ENCODE results near the gene ARRDC2. TPM values are rescaled to one million over a fixed set of nuclear protein-coding genes. Genes with fewer than 3 reads are reported as not detected.
A peak's percentile ranks its signal among the peaks of the same experiment; 100 is the strongest.

Gene ARRDC2
- total RNA-seq, 1 donor from 2014 or later: 89.4 TPM

DNA sequence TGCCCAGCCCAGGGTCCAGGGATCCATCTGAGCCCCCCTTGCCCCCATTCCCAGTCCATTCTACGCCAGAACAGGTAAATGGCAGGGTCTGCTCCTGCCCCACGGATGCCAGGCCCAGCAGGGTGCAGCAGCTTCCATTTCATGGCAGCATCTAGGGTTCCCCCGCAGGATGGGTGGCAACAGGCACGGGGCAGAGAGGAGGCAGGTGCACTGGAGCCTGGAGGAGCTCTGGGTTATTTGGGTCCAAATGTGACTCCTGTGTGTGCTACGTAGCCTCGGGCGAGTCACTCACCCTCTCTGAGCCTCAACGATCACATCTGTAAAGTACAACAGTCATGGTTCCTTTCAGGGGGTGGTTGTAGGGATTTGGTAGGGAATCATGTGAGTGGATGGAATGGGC, 51.3 kb downstream of the ARRDC2 start:
- no peaks in the 10 kb centered on the region for H3K36me3 ChIP-seq
- no peak overlapping the region for H3K27ac ChIP-seq
- H3K4me3 ChIP-seq: no peak overlapping the region
- intact Hi-C loops (cut with DNase I): loop anchor here (5.0 kb wide), 1 partner anchor 52 kb away; the partner anchor contains the start of gene ARRDC2
- H3K4me1 ChIP-seq: peaks cover 12% of the 10 kb centered on the region
- DNase-seq (no peak), ATAC-seq (peak in 1 of 2 donors; percentile 7)
- no peaks in the 10 kb centered on the region for H3K9me3 ChIP-seq
- no peaks in the 10 kb centered on the region for H3K27me3 ChIP-seq (ENCODE audit: low read depth)
- TF ChIP-seq, protein P1, sequence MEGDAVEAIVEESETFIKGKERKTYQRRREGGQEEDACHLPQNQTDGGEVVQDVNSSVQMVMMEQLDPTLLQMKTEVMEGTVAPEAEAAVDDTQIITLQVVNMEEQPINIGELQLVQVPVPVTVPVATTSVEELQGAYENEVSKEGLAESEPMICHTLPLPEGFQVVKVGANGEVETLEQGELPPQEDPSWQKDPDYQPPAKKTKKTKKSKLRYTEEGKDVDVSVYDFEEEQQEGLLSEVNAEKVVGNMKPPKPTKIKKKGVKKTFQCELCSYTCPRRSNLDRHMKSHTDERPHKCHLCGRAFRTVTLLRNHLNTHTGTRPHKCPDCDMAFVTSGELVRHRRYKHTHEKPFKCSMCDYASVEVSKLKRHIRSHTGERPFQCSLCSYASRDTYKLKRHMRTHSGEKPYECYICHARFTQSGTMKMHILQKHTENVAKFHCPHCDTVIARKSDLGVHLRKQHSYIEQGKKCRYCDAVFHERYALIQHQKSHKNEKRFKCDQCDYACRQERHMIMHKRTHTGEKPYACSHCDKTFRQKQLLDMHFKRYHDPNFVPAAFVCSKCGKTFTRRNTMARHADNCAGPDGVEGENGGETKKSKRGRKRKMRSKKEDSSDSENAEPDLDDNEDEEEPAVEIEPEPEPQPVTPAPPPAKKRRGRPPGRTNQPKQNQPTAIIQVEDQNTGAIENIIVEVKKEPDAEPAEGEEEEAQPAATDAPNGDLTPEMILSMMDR (IDR thresholded peaks at IDR 0.05): no peak

DNA sequence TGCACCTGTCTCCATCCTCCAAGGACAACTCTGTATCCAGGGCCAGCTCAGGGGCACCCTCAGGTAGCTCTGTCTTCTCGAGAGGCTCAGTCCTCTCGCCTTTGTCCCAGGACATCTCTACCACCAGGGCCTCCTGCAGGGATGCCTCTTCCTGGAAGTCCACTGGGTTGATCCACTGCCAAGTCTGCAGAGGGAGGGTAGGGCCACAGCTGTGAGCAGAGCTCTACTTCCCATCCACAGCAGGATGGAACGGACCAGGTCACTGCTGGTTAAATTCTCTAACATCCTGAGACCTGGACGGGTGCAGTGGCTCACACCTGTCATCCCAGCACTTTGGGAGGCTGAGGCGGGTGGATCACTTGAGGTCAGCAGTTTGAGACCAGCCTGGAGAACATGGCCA, 51.9 kb downstream of the ARRDC2 start:
- intact Hi-C loops (cut with DNase I): loop anchor here (5.0 kb wide), 1 partner anchor 53 kb away; the partner anchor contains the start of gene ARRDC2

DNA sequence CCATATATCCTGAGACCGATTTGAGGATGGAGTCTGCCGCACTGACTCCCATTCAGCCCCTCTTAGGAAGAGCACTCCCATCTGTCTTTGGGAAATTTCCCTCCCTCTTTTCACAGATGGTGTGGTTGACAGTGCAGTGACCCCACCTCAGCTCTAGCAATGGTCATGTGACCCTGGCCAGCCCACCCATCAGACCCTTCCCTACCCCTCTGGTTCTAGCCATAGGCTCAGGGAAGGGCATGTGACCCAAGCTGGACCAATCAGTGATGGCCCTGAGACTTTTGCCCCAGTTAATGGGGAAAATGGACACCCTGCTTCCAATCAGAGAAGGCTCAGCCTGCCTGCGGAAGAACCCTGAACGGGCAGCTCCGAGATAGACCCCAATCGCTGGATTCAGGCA, 52.5 kb downstream of the ARRDC2 start:
- intact Hi-C loops (cut with DNase I): no loop called here
- TF ChIP-seq, protein P1 (IDR thresholded peaks at IDR 0.05): no peak
- no peak for ATAC-seq
- no peaks in the 10 kb centered on the region for H3K27me3 ChIP-seq (ENCODE audit: low read depth)
- H3K9me3 ChIP-seq: no peaks in the 10 kb centered on the region
- H3K4me1 ChIP-seq: peaks cover 12% of the 10 kb centered on the region
- no peaks in the 10 kb centered on the region for H3K36me3 ChIP-seq
- no peak overlapping the region for H3K27ac ChIP-seq
- no peak for DNase-seq
- H3K4me3 ChIP-seq: no peak overlapping the region

More for the DNA sequence above, 51.9 kb downstream of the ARRDC2 start:
- Histone ChIP-seq H3K4me1 (peaks cover 12% of the 10 kb centered on the region), H3K9me3 (no peaks in the 10 kb centered on the region), H3K36me3 (no peaks in the 10 kb centered on the region), H3K4me3 (no peak overlapping the region), H3K27ac (no peak overlapping the region), H3K27me3 (ENCODE audit: low read depth) (no peaks in the 10 kb centered on the region)
- TF ChIP-seq, protein P1 (IDR thresholded peaks at IDR 0.05): no peak
- ATAC-seq (no peak), DNase-seq (no peak)

DNA sequence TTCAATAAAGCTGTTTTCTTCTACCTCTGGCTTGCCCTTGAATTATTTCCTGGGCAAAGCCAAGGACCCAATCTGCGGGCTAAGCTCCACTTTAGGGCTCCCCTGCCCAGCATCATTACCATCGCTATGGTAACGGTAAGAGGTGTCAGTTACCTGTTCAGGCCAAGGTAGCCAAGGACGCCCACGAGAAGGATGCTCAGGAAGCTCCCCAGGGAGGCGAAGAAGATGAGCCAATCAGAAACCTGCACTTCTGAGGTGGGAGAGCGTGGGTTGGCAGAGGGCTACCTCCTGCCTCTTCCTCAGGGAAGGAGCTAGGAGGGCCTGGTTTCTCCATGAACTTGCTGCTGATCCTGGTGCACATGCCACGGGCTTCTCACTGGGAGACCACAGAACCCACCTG, 54.1 kb downstream of the ARRDC2 start:
- Histone ChIP-seq H3K4me3 (no peak overlapping the region), H3K27me3 (ENCODE audit: low read depth) (no peaks in the 10 kb centered on the region), H3K4me1 (peaks cover 12% of the 10 kb centered on the region), H3K9me3 (no peaks in the 10 kb centered on the region), H3K27ac (no peak overlapping the region), H3K36me3 (no peaks in the 10 kb centered on the region)
- ATAC-seq (no peak), DNase-seq (no peak)
- TF ChIP-seq, protein P1 (IDR thresholded peaks at IDR 0.05): no peak
- intact Hi-C loops (cut with DNase I): no loop called here

DNA sequence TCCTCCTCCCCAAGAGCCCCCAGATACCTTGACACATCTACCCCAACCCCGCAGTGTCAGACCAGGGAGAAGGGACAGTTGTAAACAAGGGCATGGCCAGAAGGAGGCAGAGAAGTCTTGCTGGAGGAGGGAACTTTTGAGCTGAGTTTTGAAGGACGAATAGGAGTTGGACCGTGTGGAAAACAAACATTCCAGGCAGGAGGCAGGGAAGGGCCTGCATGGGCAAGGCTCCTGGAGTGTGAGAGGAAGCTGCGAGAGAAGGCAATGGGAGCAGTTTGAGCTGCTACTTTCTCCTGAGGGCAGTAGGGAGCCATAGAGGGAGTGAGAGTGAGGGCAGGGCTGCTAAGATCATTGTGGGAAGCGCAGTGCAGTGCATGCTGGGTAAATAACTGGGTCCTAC, 55.5 kb downstream of the ARRDC2 start:
- no peak overlapping the region for H3K4me3 ChIP-seq
- no peaks in the 10 kb centered on the region for H3K36me3 ChIP-seq
- TF ChIP-seq, protein P1 (IDR thresholded peaks at IDR 0.05): no peak
- H3K4me1 ChIP-seq: peaks cover 3% of the 10 kb centered on the region
- no peak for DNase-seq
- no peak for ATAC-seq
- H3K9me3 ChIP-seq: no peaks in the 10 kb centered on the region
- intact Hi-C loops (cut with DNase I): no loop called here
- H3K27me3 ChIP-seq (ENCODE audit: low read depth): no peaks in the 10 kb centered on the region
- H3K27ac ChIP-seq: no peak overlapping the region

Other genes starting within 250 kb of the ARRDC2 start
- gene B3GNT3, start 213.0 kb upstream of the ARRDC2 start, total RNA-seq: 1.6 TPM
- not detected for gene INSL3, start 186.7 kb upstream of the ARRDC2 start, total RNA-seq
- gene JAK3, start 160.2 kb upstream of the ARRDC2 start, total RNA-seq: 15.9 TPM
- 1,378 TPM for gene RPL18A, start 148.3 kb upstream of the ARRDC2 start, total RNA-seq
- 0.18 TPM for gene SLC5A5, start 136.2 kb upstream of the ARRDC2 start, total RNA-seq
- 55.3 TPM for gene CCDC124, start 75.2 kb upstream of the ARRDC2 start, total RNA-seq
- gene KCNN1, start 41.1 kb upstream of the ARRDC2 start, total RNA-seq: not detected
- 14.6 TPM for gene IL12RB1, start 78.8 kb downstream of the ARRDC2 start, total RNA-seq
- 29.2 TPM for gene MAST3, start 89.6 kb downstream of the ARRDC2 start, total RNA-seq
- 21.6 TPM for gene PIK3R2, start 145.0 kb downstream of the ARRDC2 start, total RNA-seq
- gene IFI30, start 165.6 kb downstream of the ARRDC2 start, total RNA-seq: 682 TPM
- gene MPV17L2, start 185.0 kb downstream of the ARRDC2 start, total RNA-seq: 6.6 TPM
- gene RAB3A, start 195.9 kb downstream of the ARRDC2 start, total RNA-seq: 2.7 TPM
- gene PDE4C, start 218.3 kb downstream of the ARRDC2 start, total RNA-seq: 9.6 TPM